Uterine smooth muscle cell (primary cell): ENCODE data around the gene DAZAP1. TPM values are rescaled to one million over a fixed set of nuclear protein-coding genes. Genes with fewer than 3 reads are reported as not detected.

Experiments used
- total RNA-seq: library from RNA; depleted of rRNA; stranded (reverse); fragments of >200 nt; gene quantifications from 2 replicates; pipeline ENCODE4 v1.2.3, GENCODE V29; 2014

Gene DAZAP1
- 65.9 and 103 TPM in 2 replicates for total RNA-seq

DNA sequence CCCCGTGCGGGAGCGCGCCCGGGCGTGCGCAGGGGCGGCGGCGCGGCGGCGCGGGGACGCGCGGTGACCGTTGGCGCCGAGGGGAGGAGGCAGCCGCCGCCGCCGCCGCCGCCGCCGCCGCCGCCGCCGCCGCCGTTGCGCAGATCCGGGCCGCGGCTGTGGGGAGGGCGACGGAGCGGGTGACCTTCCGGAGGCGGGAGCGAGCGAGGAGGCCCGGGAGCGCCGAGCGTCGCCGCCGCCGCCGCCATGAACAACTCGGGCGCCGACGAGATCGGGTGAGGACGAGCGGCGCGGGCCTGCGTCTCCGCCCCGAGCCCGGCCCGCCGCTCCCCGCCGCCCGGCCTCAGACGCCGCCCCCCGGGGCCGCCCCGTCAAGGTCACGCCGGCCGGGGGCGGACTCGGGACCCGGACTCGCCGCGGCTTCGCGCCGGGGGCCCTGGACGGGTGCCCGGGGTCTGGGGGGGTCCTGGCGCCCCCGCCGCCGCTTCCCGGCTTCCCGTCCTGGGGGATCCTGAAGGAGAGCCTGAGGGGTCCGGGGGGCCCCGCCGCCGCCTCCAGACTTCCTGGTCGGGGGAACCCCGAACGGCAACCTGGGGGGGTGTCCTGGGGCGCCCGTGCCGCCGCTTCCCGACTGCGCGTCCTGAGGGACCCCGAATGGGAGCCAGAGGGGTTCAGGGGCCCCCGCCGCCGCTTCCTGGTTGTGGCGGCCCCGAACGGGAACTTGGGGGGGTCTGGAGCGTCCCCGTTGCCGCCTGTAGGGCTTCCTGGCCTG is at the start of gene DAZAP1:
Gene DAZAP1, plus strand, starts transcription at position 59 of the 772 bp plus-strand sequence. Its CDS starts 188 bp downstream, at position 247.

GRCh38 chr19:1383312-1384084 is 23.9 kb upstream of the DAZAP1 start, which contains the start of gene NDUFS7:
NDUFS7 (plus strand) TSS chr19:1383907; CDS start chr19:1383927, 20 bp downstream.

GRCh38 chr19:1401138-1401888 is 6.1 kb upstream of the DAZAP1 start, which contains the start of gene GAMT:
GAMT (minus strand) TSS chr19:1401542; CDS start chr19:1401476, 66 bp downstream.

DNA sequence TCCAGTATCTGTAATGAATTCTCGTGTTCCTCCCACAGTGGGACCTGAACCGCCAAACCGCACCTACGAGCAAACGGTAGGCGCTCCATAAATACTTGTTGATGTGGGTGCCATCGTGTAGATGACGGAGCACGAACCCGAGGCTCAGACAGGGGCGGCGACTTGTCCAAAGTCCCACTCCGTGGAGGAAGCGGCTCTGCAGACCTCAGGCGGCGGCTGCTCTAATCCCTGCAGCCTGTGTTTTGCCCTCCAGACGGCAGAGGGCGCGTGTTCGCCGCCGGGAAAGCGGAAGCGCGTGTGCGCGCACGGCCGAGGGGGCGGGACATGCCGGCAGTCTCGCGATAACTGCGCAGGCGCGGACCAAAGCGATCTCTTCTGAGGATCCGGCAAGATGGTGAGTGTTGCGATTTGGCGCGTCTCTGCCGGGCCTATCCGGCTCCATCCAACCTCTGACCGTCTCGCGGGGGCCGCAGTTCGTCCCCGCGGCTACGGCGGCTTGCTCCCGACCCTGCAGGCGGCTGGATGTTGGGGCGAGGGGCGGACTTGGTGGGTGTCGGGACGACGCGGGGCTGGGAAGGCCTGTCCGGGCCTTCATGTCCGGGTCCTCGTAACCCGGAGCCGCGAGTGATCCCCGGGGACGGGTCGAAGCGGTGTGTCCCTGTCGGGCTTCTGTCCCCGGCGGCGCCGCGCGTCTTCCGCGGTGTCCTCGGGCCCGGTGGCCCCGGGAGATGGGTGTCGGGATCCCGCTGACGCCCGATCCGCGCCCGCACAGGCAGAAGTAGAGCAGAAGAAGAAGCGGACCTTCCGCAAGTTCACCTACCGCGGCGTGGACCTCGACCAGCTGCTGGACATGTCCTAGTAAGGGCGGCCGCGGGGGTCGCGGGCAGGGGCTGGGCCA is 30.9 kb downstream of the DAZAP1 start, which contains the start of gene RPS15:
Gene RPS15, plus strand, starts transcription at position 362 of the 898 bp plus-strand sequence. Its CDS starts 30 bp downstream, at position 392.

GRCh38 chr19:1449467-1450442 is 42.4 kb downstream of the DAZAP1 start, which contains the start of gene APC2:
APC2 (plus strand) TSS chr19:1450121; CDS start chr19:1453002, 2,881 bp downstream.

GRCh38 chr19:1478934-1479707 is 71.7 kb downstream of the DAZAP1 start, which contains the start of gene C19orf25:
C19orf25 (minus strand) TSS chr19:1479215; CDS start chr19:1478903, 312 bp downstream.

Other genes with a start within 250 kb of the DAZAP1 start
- gene SBNO2, start 233.3 kb upstream of the DAZAP1 start, total RNA-seq, result 36.5 and 47.6 TPM in 2 replicates
- 104 and 111 TPM in 2 replicates for gene STK11, start 201.8 kb upstream of the DAZAP1 start, total RNA-seq
- gene CBARP, start 169.6 kb upstream of the DAZAP1 start, total RNA-seq, result 3.8 and 4.6 TPM in 2 replicates
- 19.8 and 26.2 TPM in 2 replicates for gene ATP5F1D, start 165.8 kb upstream of the DAZAP1 start, total RNA-seq
- 23.0 and 30.2 TPM in 2 replicates for gene MIDN, start 159.0 kb upstream of the DAZAP1 start, total RNA-seq
- 184 and 223 TPM in 2 replicates for gene CIRBP, start 138.3 kb upstream of the DAZAP1 start, total RNA-seq
- 24.6 and 28.7 TPM in 2 replicates for gene FAM174C, start 132.1 kb upstream of the DAZAP1 start, total RNA-seq
- not detected in 2 replicates for gene EFNA2, start 121.7 kb upstream of the DAZAP1 start, total RNA-seq
- gene NDUFS7, start 23.7 kb upstream of the DAZAP1 start, total RNA-seq, result 72.2 and 91.2 TPM in 2 replicates
- gene GAMT, start 6.0 kb upstream of the DAZAP1 start, total RNA-seq, result 26.7 and 37.1 TPM in 2 replicates
- 486 and 592 TPM in 2 replicates for gene RPS15, start 30.8 kb downstream of the DAZAP1 start, total RNA-seq
- gene APC2, start 42.5 kb downstream of the DAZAP1 start, total RNA-seq, result 0.44 and 0.50 TPM in 2 replicates
- gene C19orf25, start 71.6 kb downstream of the DAZAP1 start, total RNA-seq, result 24.7 and 32.2 TPM in 2 replicates
- gene PCSK4, start 82.8 kb downstream of the DAZAP1 start, total RNA-seq, result 2.3 and 4.4 TPM in 2 replicates
- 0.44 and 1.7 TPM in 2 replicates for gene REEP6, start 83.6 kb downstream of the DAZAP1 start, total RNA-seq
- gene ADAMTSL5, start 105.4 kb downstream of the DAZAP1 start, total RNA-seq, result 3.1 and 6.6 TPM in 2 replicates
- not detected in 2 replicates for gene PLK5, start 116.5 kb downstream of the DAZAP1 start, total RNA-seq
- 50.2 and 50.7 TPM in 2 replicates for gene MEX3D, start 160.7 kb downstream of the DAZAP1 start, total RNA-seq
- gene MBD3, start 185.3 kb downstream of the DAZAP1 start, total RNA-seq, result 113 and 126 TPM in 2 replicates
- 32.5 and 47.6 TPM in 2 replicates for gene UQCR11, start 197.9 kb downstream of the DAZAP1 start, total RNA-seq
- gene TCF3, start 245.0 kb downstream of the DAZAP1 start, total RNA-seq, result 82.9 and 118 TPM in 2 replicates